H1 (cell line): ENCODE measurements around the gene GIMAP7. TPM values are rescaled to one million over a fixed set of nuclear protein-coding genes. Genes with fewer than 3 reads are reported as not detected.

ENCODE experiments used
- CTCF ChIA-PET: fragments of 300-600 bp; sonication (Branson Sonifier 250); formaldehyde crosslinking; loops from one replicate; lab custom pipeline; 2021; ENCODE audit not compliant: partially characterized antibody; lab: Charles Lee
- POLR2A ChIA-PET: fragments of 300-600 bp; sonication (Branson Sonifier 250); formaldehyde crosslinking; loops from one replicate; lab custom pipeline; 2021; ENCODE audit warnings: inconsistent platforms; ENCODE audit not compliant: partially characterized antibody; lab: Charles Lee
- DNase-seq, 2 experiments: peaks; one replicate each; pipeline versions ENCODE4 v3.0.0 to v3.0.0-alpha.2; 2010 to 2022; ENCODE audit warnings: low spot score in 2 of 2, low read depth in 1 of 2, mixed read lengths in 1 of 2
- FAIRE-seq: peaks from 2 replicates; lab custom pipeline; 2011; peaks lifted over from hg19 to GRCh38; lab: Jason Lieb, UNC
- H2AFZ ChIP-seq: 2 replicates; pipeline ENCODE4 v1.8.1; 2012; ENCODE audit warnings: low read length, inconsistent platforms
- H2AK5ac ChIP-seq: 2 replicates; pipeline ENCODE4 v1.6.1; 2013; ENCODE audit warnings: low read depth, low read length
- H2BK120ac ChIP-seq: replicated peaks from 2 replicates; pipeline ENCODE3; 2013; ENCODE audit warnings: low read depth, low read length, inconsistent platforms
- H2BK12ac ChIP-seq: 2 replicates; pipeline ENCODE4 v1.6.1; 2013; ENCODE audit warnings: low read depth, low read length
- H2BK15ac ChIP-seq: 2 replicates; pipeline ENCODE4 v1.6.1; 2013; ENCODE audit warnings: low read length
- H2BK20ac ChIP-seq: 2 replicates; pipeline ENCODE4 v1.6.1; 2013; ENCODE audit warnings: low read length
- H2BK5ac ChIP-seq: 2 replicates; pipeline ENCODE4 v1.6.1; 2013; ENCODE audit warnings: low read depth, low read length
- H3K14ac ChIP-seq: 2 replicates; pipeline ENCODE4 v1.6.1; 2013; ENCODE audit warnings: inconsistent platforms; ENCODE audit not compliant: insufficient read length
- H3K18ac ChIP-seq: 2 replicates; pipeline ENCODE4 v1.6.1; 2013; ENCODE audit warnings: low read length; ENCODE audit errors: extremely low read depth
- H3K23ac ChIP-seq: 2 replicates; pipeline ENCODE4 v1.6.1; 2013; ENCODE audit warnings: inconsistent platforms; ENCODE audit not compliant: insufficient read length
- H3K23me2 ChIP-seq: 2 replicates; pipeline ENCODE4 v1.6.1; 2013; ENCODE audit warnings: low read depth, low read length
- H3K27ac ChIP-seq: 2 replicates; pipeline ENCODE4 v1.6.1; 2011; ENCODE audit warnings: low read depth, low read length, inconsistent platforms
- H3K27me3 ChIP-seq, 4 experiments: replicated peaks in 1 of 4; 1 replicate in 1 of 4; 2 replicates in 3 of 4; pipeline versions ENCODE4 v1.6.1 to v1.8.1; 2011 to 2013; ENCODE audit warnings: low read length in 3 of 4, mild to moderate bottlenecking in 3 of 4, inconsistent platforms in 2 of 4, mixed read lengths in 2 of 4, moderate library complexity in 1 of 4; ENCODE audit not compliant: control insufficient read depth in 3 of 4, insufficient read depth in 3 of 4; ENCODE audit errors: extremely low read depth in 1 of 4
- H3K36me3 ChIP-seq, 4 experiments: 2 replicates each; pipeline versions ENCODE4 v1.6.1 to v1.8.1; 2011 to 2013; ENCODE audit warnings: mild to moderate bottlenecking in 4 of 4, low read length in 3 of 4, moderate library complexity in 2 of 4, control low read depth in 1 of 4, inconsistent platforms in 1 of 4; ENCODE audit not compliant: insufficient read depth in 4 of 4, control insufficient read depth in 2 of 4
- H3K4ac ChIP-seq: replicated peaks from 2 replicates; pipeline ENCODE3; 2013; ENCODE audit warnings: low read length, low read depth, mixed read lengths, inconsistent platforms; ENCODE audit not compliant: insufficient read length
- H3K4me1 ChIP-seq, 4 experiments: replicated peaks in 1 of 4; 1 replicate in 1 of 4; 2 replicates in 3 of 4; pipeline versions ENCODE4 v1.6.1 to v1.8.1; 2011 to 2013; ENCODE audit warnings: low read length in 3 of 4, inconsistent platforms in 2 of 4, mixed read lengths in 1 of 4; ENCODE audit not compliant: insufficient read depth in 4 of 4, control insufficient read depth in 3 of 4
- H3K4me2 ChIP-seq, 2 experiments: 2 replicates each; pipeline versions ENCODE4 v1.6.1 to v1.8.1; 2011 to 2013; ENCODE audit warnings: low read depth in 2 of 2, low read length in 2 of 2, control low read depth in 1 of 2, inconsistent platforms in 1 of 2, mild to moderate bottlenecking in 1 of 2; ENCODE audit not compliant: insufficient read depth in 1 of 2
- H3K4me3 ChIP-seq, 4 experiments: fragments of 200-600, 300-600 bp in 1 of 4; sonication (generic), shearing (Covaris generic), sonication (Bioruptor Twin) in 1 of 4; 2 replicates each; pipeline versions ENCODE4 v1.5.1 to v1.8.1; 2011 to 2016; ENCODE audit warnings: low read length in 4 of 4, low read depth in 3 of 4, control low read depth in 2 of 4, inconsistent platforms in 2 of 4, mild to moderate bottlenecking in 2 of 4, mixed read lengths in 1 of 4, moderate library complexity in 1 of 4; ENCODE audit not compliant: insufficient read depth in 2 of 4; ENCODE audit errors: extremely low read depth in 1 of 4
- H3K56ac ChIP-seq: replicated peaks from 2 replicates; pipeline ENCODE3; 2013; ENCODE audit warnings: low read depth, mild to moderate bottlenecking, mixed read lengths, low read length, inconsistent platforms; ENCODE audit not compliant: insufficient read length
- H3K79me1 ChIP-seq: 2 replicates; pipeline ENCODE4 v1.6.1; 2013; ENCODE audit warnings: low read depth, low read length, control low read depth
- H3K79me2 ChIP-seq, 2 experiments: 2 replicates each; pipeline versions ENCODE4 v1.6.1 to v1.8.1; 2012 to 2013; ENCODE audit warnings: low read length in 2 of 2, mild to moderate bottlenecking in 2 of 2, inconsistent platforms in 1 of 2; ENCODE audit not compliant: insufficient read depth in 2 of 2, control insufficient read depth in 1 of 2
- H3K9ac ChIP-seq, 4 experiments: replicated peaks in 1 of 4; 1 replicate in 1 of 4; 2 replicates in 3 of 4; pipeline versions ENCODE4 v1.6.1 to v1.8.1; 2011 to 2013; ENCODE audit warnings: low read depth in 3 of 4, low read length in 3 of 4, control low read depth in 2 of 4, mild to moderate bottlenecking in 2 of 4, moderate library complexity in 2 of 4, inconsistent platforms in 1 of 4; ENCODE audit errors: extremely low read depth in 1 of 4
- H3K9me3 ChIP-seq, 2 experiments: 2 replicates each; pipeline versions ENCODE4 v1.6.1 to v1.8.1; 2012 to 2013; ENCODE audit warnings: mild to moderate bottlenecking in 2 of 2, moderate library complexity in 2 of 2, control low read depth in 1 of 2, inconsistent platforms in 1 of 2, low read depth in 1 of 2, low read length in 1 of 2, mixed read lengths in 1 of 2; ENCODE audit not compliant: insufficient read depth in 2 of 2
- H4K20me1 ChIP-seq, 2 experiments: replicated peaks in 1 of 2; 2 replicates each; pipeline versions ENCODE3 to v1.8.1; 2011 to 2013; ENCODE audit warnings: inconsistent platforms in 2 of 2, low read length in 2 of 2, mild to moderate bottlenecking in 1 of 2; ENCODE audit not compliant: insufficient read depth in 2 of 2, control insufficient read depth in 1 of 2
- H4K5ac ChIP-seq: 2 replicates; pipeline ENCODE4 v1.6.1; 2013; ENCODE audit warnings: low read length, low read depth, mixed read lengths, inconsistent platforms; ENCODE audit not compliant: insufficient read length
- H4K8ac ChIP-seq: 2 replicates; pipeline ENCODE4 v1.8.0; 2013; ENCODE audit warnings: mild to moderate bottlenecking, moderate library complexity, low read length, inconsistent platforms; ENCODE audit not compliant: insufficient read depth; ENCODE audit errors: extremely low read depth
- H4K91ac ChIP-seq: replicated peaks from 2 replicates; pipeline ENCODE3; 2013; ENCODE audit warnings: low read length, mixed read lengths, inconsistent platforms; ENCODE audit not compliant: insufficient read length
- EP300 ChIP-seq, 2 experiments: IDR thresholded peaks; 1 replicate in 1 of 2; 2 replicates in 1 of 2; pipeline ENCODE4 v1.6.1; 2011 to 2012; ENCODE audit warnings: low read depth in 2 of 2, low read length in 2 of 2, mild to moderate bottlenecking in 2 of 2, borderline replicate concordance in 1 of 2, inconsistent platforms in 1 of 2, moderate library complexity in 1 of 2
- GTF2F1 ChIP-seq: IDR thresholded peaks from 2 replicates; pipeline ENCODE4 v1.6.1; 2012; ENCODE audit warnings: low read depth, low read length, improper control_type of control experiment, borderline replicate concordance
- KDM1A ChIP-seq: fragments of 200-600, 300-600 bp; sonication (generic); IDR thresholded peaks from 2 replicates; pipeline ENCODE4 v1.7.1; 2016; ENCODE audit warnings: mild to moderate bottlenecking, low read length, borderline replicate concordance
- KDM4A ChIP-seq: IDR thresholded peaks from one replicate; pipeline ENCODE4 v1.7.1; 2012; ENCODE audit warnings: low read depth, mild to moderate bottlenecking, moderate library complexity, low read length, inconsistent platforms; ENCODE audit not compliant: severe bottlenecking
- NRF1 ChIP-seq: IDR thresholded peaks from 2 replicates; pipeline ENCODE4 v1.6.1; 2011; ENCODE audit warnings: mild to moderate bottlenecking, low read depth, low read length, improper control_type of control experiment
- SIX5 ChIP-seq: IDR thresholded peaks from 2 replicates; pipeline ENCODE4 v1.6.1; 2011; ENCODE audit warnings: mild to moderate bottlenecking, low read depth, low read length
- TAF1 ChIP-seq: IDR thresholded peaks from 2 replicates; pipeline ENCODE4 v1.6.1; 2011; ENCODE audit warnings: mild to moderate bottlenecking, low read depth, low read length
- TAF7 ChIP-seq: optimal IDR thresholded peaks from 2 replicates; pipeline ENCODE3; 2011; ENCODE audit warnings: low read depth, mild to moderate bottlenecking, inconsistent platforms, low read length, moderate library complexity, borderline replicate concordance
- WGBS, 2 experiments: shearing (Covaris generic) in 1 of 2; methylation state at CpG; one replicate each; pipeline versions ENCODE4 v1.1.6 to v1.1.7; 2013 to 2015; ENCODE audit warnings: low lambda C conversion rate in 2 of 2, mixed read lengths in 2 of 2, inconsistent platforms in 1 of 2, low coverage in 1 of 2, missing lambda C conversion rate in 1 of 2; ENCODE audit not compliant: insufficient replicate concordance in 2 of 2, insufficient coverage in 1 of 2, insufficient read length in 1 of 2; ENCODE audit errors: extremely low coverage in 1 of 2, missing lambda C conversion rate in 1 of 2; 5-methylcytosine and 5-hydroxymethylcytosine counted together
- polyA plus RNA-seq, 7 experiments: library from polyadenylated mRNA; depleted of rRNA in 3 of 7; stranded (reverse) in 5 of 7; unstranded in 2 of 7; fragments of >200 nt in 5 of 7; fragments of 200-250 nt in 2 of 7; gene quantifications; 1 replicate in 5 of 7; 2 replicates in 1 of 7; 4 replicates in 1 of 7; pipeline versions ENCODE4 v1.2.1 to v1.2.3, GENCODE V29; 2011 to 2013; ENCODE audit warnings: missing spikeins in 2 of 7, mixed read lengths in 2 of 7
- total RNA-seq: library from RNA; stranded (reverse); fragmentation: NEBNext Ultra II Directional; extraction: Animal tissue kit (Norgen Biotek cat#: 25700); gene quantifications from 2 replicates; pipeline ENCODE4 v1.2.1, GENCODE V29; 2021
- TF ChIP-seq, protein P1 (sequence below): IDR thresholded peaks from 2 replicates; pipeline ENCODE4 v1.6.1; 2012; ENCODE audit warnings: low read length, inconsistent platforms
- TF ChIP-seq, protein P2 (sequence below): IDR thresholded peaks from 2 replicates; pipeline ENCODE4 v1.6.1; 2012; ENCODE audit warnings: inconsistent platforms
- TF ChIP-seq, protein P3 (sequence below): IDR thresholded peaks from 2 replicates; pipeline ENCODE4 v1.6.1; 2011; ENCODE audit warnings: low read depth, mild to moderate bottlenecking, low read length; ENCODE audit not compliant: insufficient read depth

Gene GIMAP7
- total and polyA plus RNA-seq, 2 of the 8 experiments (the other 6 are each of a cell fraction or from before 2014, with no cell fraction given): not detected

GRCh38 chr7:150465414-150465813 is 49.3 kb upstream of the GIMAP7 start:
- Histone ChIP-seq H3K79me1 (no peaks in the 10 kb centered on the region), H3K27me3 (peaks cover 0 to 2% (median 0%) of the 10 kb centered on the region in 4 experiments; a peak in 1 of 7 replicates), H3K4me1 (no peaks in the 10 kb centered on the region), H4K8ac (no peak overlapping the region), H3K27ac (no peak overlapping the region), H2BK120ac (no peak overlapping the region), H3K4me3 (no peak overlapping the region), H2BK15ac (no peak overlapping the region), H3K9ac (no peak overlapping the region), H2BK12ac (no peak overlapping the region), H2BK5ac (no peak overlapping the region), H3K9me3 (no peaks in the 10 kb centered on the region), H2BK20ac (no peak overlapping the region), H3K4ac (no peak overlapping the region), H4K20me1 (no peaks in the 10 kb centered on the region), H4K5ac (no peak overlapping the region), H3K79me2 (no peaks in the 10 kb centered on the region), H4K91ac (no peak overlapping the region), H3K56ac (no peak overlapping the region), H3K14ac (no peak overlapping the region), H2AK5ac (no peak overlapping the region), H3K23ac (no peak overlapping the region), H3K4me2 (no peak overlapping the region), H3K23me2 (no peaks in the 10 kb centered on the region), H3K18ac (no peak overlapping the region), H2AFZ (no peak overlapping the region), H3K36me3 (no peaks in the 10 kb centered on the region)
- no peak for DNase-seq
- FAIRE-seq: no peak
- ChIA-PET CTCF (interaction anchor here (0.6 to 2.3 kb wide), 4 partner anchors 17 to 190 kb away, joined by 3 to 12 read pairs (median 4); no protein-coding TSS in a partner anchor), POLR2A (no interaction called here)
- WGBS, 2 experiments: 97% methylated on average over 2 of the region's 2 CpGs; no CpG with 5 or more reads in 1 of the 2 experiments
- no peak for TF ChIP-seq KDM4A
- no peak for TF ChIP-seq GTF2F1
- TF ChIP-seq TAF7: no peak
- TF ChIP-seq, protein P1, sequence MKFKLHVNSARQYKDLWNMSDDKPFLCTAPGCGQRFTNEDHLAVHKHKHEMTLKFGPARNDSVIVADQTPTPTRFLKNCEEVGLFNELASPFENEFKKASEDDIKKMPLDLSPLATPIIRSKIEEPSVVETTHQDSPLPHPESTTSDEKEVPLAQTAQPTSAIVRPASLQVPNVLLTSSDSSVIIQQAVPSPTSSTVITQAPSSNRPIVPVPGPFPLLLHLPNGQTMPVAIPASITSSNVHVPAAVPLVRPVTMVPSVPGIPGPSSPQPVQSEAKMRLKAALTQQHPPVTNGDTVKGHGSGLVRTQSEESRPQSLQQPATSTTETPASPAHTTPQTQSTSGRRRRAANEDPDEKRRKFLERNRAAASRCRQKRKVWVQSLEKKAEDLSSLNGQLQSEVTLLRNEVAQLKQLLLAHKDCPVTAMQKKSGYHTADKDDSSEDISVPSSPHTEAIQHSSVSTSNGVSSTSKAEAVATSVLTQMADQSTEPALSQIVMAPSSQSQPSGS: no peak
- no peak for TF ChIP-seq SIX5
- TF ChIP-seq TAF1: no peak
- TF ChIP-seq KDM1A: no peak
- TF ChIP-seq, protein P2, sequence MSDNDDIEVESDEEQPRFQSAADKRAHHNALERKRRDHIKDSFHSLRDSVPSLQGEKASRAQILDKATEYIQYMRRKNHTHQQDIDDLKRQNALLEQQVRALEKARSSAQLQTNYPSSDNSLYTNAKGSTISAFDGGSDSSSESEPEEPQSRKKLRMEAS: no peak
- TF ChIP-seq, protein P3, sequence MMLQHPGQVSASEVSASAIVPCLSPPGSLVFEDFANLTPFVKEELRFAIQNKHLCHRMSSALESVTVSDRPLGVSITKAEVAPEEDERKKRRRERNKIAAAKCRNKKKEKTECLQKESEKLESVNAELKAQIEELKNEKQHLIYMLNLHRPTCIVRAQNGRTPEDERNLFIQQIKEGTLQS: no peak
- no peak for TF ChIP-seq EP300 (IDR thresholded peaks at IDR 0.05; ENCODE audit: borderline replicate concordance in 1 of 2, low read depth in 2 of 2, low read length in 2 of 2)
- TF ChIP-seq NRF1: no peak
